GM23338 (cell line): ENCODE data around the gene HCST.

ENCODE experiments used
- CREB1 ChIP-seq: fragments of 250-450 bp; sonication (Bioruptor Pico); IDR thresholded peaks from 2 replicates; pipeline ENCODE4 v1.5.0; 2020; ENCODE audit warnings: low read depth, mild to moderate bottlenecking, moderate library complexity
- CTCF ChIP-seq, 2 experiments: fragments of 200-600 bp in 1 of 2; sonication (generic) in 1 of 2; conservative IDR thresholded peaks; 2 replicates each; pipeline versions ENCODE4 v1.5.1 to v1.6.1; 2016 to 2017; ENCODE audit warnings: antibody characterized with exemption in 2 of 2, low read depth in 2 of 2, mild to moderate bottlenecking in 2 of 2, moderate library complexity in 1 of 2
- ETS1 ChIP-seq: IDR thresholded peaks from 2 replicates; pipeline ENCODE4 v1.6.1; 2016; ENCODE audit warnings: antibody characterized with exemption
- EZH2 ChIP-seq: fragments of 200-600 bp; sonication (generic); IDR thresholded peaks from one replicate; pipeline ENCODE4 v1.8.0; 2017; ENCODE audit warnings: antibody characterized with exemption, mild to moderate bottlenecking, low read depth; ENCODE audit not compliant: unreplicated experiment
- EZH2phosphoT487 ChIP-seq: fragments of 200-600 bp; sonication (generic); IDR thresholded peaks from one replicate; pipeline ENCODE4 v1.8.1; 2018; ENCODE audit warnings: antibody characterized with exemption; ENCODE audit not compliant: unreplicated experiment
- JUNB ChIP-seq: IDR thresholded peaks from one replicate; pipeline ENCODE4 v1.6.1; 2016; ENCODE audit warnings: antibody characterized with exemption; ENCODE audit not compliant: unreplicated experiment
- NANOG ChIP-seq: IDR thresholded peaks from 2 replicates; pipeline ENCODE4 v1.6.1; 2016; ENCODE audit warnings: antibody characterized with exemption, borderline replicate concordance
- POLR2AphosphoS5 ChIP-seq: IDR thresholded peaks from 2 replicates; pipeline ENCODE4 v1.6.1; 2016; ENCODE audit warnings: antibody characterized with exemption, low read depth
- REST ChIP-seq: IDR thresholded peaks from one replicate; pipeline ENCODE4 v1.6.1; 2018; ENCODE audit warnings: antibody characterized with exemption; ENCODE audit not compliant: unreplicated experiment
- STAT1 ChIP-seq: IDR thresholded peaks from one replicate; pipeline ENCODE4 v1.6.1; 2016; ENCODE audit warnings: antibody characterized with exemption; ENCODE audit not compliant: unreplicated experiment
- ZNF114 ChIP-seq: fragments of 250-450 bp; sonication (Bioruptor Pico); IDR thresholded peaks from 2 replicates; pipeline ENCODE4 v1.5.0; 2020; ENCODE audit warnings: mild to moderate bottlenecking, moderate library complexity
- ZNF331 ChIP-seq: fragments of 250-450 bp; sonication (Bioruptor Pico); IDR thresholded peaks from 2 replicates; pipeline ENCODE4 v1.5.0; 2020; ENCODE audit warnings: low read depth, mild to moderate bottlenecking, moderate library complexity

GRCh38 chr19:35874392-35874930 lies 27.9 kb upstream of the HCST start:
- TF ChIP-seq EZH2 (no peak), CTCF (conservative IDR thresholded peaks at IDR 0.05; ENCODE audit: low read depth in 2 of 2) (no peak), POLR2AphosphoS5 (no peak), EZH2phosphoT487 (no peak), REST (no peak), CREB1 (CRISPR knock-in tag) (no peak), JUNB (no peak), NANOG (no peak), ETS1 (no peak), STAT1 (no peak), ZNF331 (no peak), ZNF114 (no peak)
